ENCODE results near the gene CRHR1. TPM values are rescaled to one million over a fixed set of nuclear protein-coding genes. Genes with fewer than 3 reads are reported as not detected.

Gene CRHR1
- total RNA-seq, 3 donors from 2014 or later (not counting 1 experiment from before 2014, with no cell fraction given), result not detected

DNA sequence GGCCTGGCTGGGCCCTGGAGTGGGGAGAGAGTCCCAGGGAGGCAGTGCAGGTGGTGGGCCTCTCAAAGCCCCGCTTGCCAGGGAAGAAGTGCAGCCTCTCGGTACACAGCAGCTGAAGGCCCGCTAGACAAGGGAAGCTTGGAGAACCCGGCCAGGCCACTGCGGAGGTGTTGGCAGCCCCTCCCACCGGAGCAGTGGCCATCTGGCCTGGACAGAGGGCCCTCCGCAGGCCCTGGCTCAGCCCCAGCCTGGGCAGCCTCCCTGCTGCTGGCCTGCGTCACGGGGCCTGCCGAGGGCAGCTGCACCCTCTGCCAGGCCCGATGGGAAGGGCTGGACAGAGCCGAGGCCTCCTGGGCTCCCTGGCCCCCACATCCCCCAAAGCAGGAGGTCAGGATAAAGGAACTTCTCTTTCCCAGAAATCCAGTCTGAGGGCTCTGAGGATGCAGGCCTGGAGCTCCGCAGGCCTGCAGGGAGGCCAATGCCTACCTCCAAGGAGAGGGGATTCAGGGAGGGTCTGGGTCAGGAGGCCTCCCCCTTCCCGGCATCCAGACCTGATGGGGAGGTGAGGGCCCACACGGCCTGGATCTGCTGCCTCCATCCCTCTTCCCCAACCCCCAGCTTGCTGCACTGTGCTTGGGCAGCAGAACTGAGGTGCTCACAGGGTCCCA lies 64.9 kb downstream of the CRHR1 start:
- H3K27me3 Mint-ChIP-seq (ENCODE audit: low read depth in 2 of 2), result peaks cover 1 to 7% of the 10 kb centered on the region in 2 donors
- Histone ChIP-seq H3K27ac (ENCODE audit: low read length) (no peak overlapping the region), H3K36me3 (ENCODE audit: control insufficient read depth, insufficient read depth, low read length) (no peaks in the 10 kb centered on the region), H3K4me1 (ENCODE audit: control insufficient read depth, insufficient read depth, low read length) (no peaks in the 10 kb centered on the region), H3K27me3 (ENCODE audit: control insufficient read depth, insufficient read depth, low read length) (no peaks in the 10 kb centered on the region), H3K4me3 (ENCODE audit: low read length) (no peak overlapping the region), H3K9me3 (ENCODE audit: control insufficient read depth, insufficient read depth, low read length) (no peaks in the 10 kb centered on the region)
- H3K4me3 Mint-ChIP-seq, result no peak overlapping the region
- DNase-seq (no peak), ATAC-seq (no peak)
- TF ChIP-seq, protein P1, sequence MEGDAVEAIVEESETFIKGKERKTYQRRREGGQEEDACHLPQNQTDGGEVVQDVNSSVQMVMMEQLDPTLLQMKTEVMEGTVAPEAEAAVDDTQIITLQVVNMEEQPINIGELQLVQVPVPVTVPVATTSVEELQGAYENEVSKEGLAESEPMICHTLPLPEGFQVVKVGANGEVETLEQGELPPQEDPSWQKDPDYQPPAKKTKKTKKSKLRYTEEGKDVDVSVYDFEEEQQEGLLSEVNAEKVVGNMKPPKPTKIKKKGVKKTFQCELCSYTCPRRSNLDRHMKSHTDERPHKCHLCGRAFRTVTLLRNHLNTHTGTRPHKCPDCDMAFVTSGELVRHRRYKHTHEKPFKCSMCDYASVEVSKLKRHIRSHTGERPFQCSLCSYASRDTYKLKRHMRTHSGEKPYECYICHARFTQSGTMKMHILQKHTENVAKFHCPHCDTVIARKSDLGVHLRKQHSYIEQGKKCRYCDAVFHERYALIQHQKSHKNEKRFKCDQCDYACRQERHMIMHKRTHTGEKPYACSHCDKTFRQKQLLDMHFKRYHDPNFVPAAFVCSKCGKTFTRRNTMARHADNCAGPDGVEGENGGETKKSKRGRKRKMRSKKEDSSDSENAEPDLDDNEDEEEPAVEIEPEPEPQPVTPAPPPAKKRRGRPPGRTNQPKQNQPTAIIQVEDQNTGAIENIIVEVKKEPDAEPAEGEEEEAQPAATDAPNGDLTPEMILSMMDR (IDR thresholded peaks at IDR 0.05), result no peak
- intact Hi-C loops (cut with micrococcal nuclease), result no loop called here
- no peak overlapping the region for H3K27ac Mint-ChIP-seq
- 87% methylated on average over 15 of the region's 15 CpGs for WGBS (ENCODE audit: insufficient coverage)
- H3K9me3 Mint-ChIP-seq, result no peaks in the 10 kb centered on the region
- H3K4me1 Mint-ChIP-seq, result peaks cover 0 to 6% of the 10 kb centered on the region in 2 donors
- no peaks in the 10 kb centered on the region for H3K36me3 Mint-ChIP-seq

DNA sequence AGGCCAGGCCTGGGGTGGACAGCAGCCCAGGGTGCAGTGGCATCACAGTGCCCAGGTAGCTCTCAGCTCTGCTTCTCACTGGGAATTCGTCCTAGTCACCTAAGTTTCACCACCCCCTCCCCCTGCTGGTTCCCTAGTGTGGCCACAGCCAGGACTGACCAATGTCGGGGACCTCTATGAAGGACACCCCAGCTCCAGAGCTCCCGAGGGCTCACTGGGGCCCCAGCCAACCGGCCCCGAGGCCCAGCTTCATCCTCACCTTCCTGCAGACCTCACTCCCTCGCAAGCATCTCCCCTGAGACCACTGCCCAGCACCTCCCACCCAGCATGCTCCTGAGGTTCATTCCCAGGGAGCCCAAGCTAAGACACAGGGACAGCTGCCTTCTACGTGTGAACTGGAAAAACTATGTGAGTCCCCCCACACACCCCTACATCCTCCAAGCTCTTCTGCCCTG lies 65.4 kb downstream of the CRHR1 start:
- no peaks in the 10 kb centered on the region for H3K9me3 ChIP-seq (ENCODE audit: control insufficient read depth, insufficient read depth, low read length)
- Mint-ChIP-seq H3K27me3 (ENCODE audit: low read depth in 2 of 2) (peaks cover 7 to 11% of the 10 kb centered on the region in 2 donors), H3K4me3 (no peak overlapping the region), H3K9me3 (no peaks in the 10 kb centered on the region), H3K36me3 (no peaks in the 10 kb centered on the region), H3K27ac (no peak overlapping the region), H3K4me1 (peaks cover 0 to 6% of the 10 kb centered on the region in 2 donors)
- H3K4me3 ChIP-seq (ENCODE audit: low read length), result no peak overlapping the region
- TF ChIP-seq, protein P1 (IDR thresholded peaks at IDR 0.05), result no peak
- ATAC-seq (no peak), DNase-seq (no peak)
- intact Hi-C loops (cut with micrococcal nuclease), result no loop called here
- H3K4me1 ChIP-seq (ENCODE audit: control insufficient read depth, insufficient read depth, low read length), result no peaks in the 10 kb centered on the region
- whole genome bisulfite sequencing (ENCODE audit: insufficient coverage), result 87% methylated on average over 7 of the region's 7 CpGs
- H3K36me3 ChIP-seq (ENCODE audit: control insufficient read depth, insufficient read depth, low read length), result no peaks in the 10 kb centered on the region
- no peaks in the 10 kb centered on the region for H3K27me3 ChIP-seq (ENCODE audit: control insufficient read depth, insufficient read depth, low read length)
- H3K27ac ChIP-seq (ENCODE audit: low read length), result no peak overlapping the region

DNA sequence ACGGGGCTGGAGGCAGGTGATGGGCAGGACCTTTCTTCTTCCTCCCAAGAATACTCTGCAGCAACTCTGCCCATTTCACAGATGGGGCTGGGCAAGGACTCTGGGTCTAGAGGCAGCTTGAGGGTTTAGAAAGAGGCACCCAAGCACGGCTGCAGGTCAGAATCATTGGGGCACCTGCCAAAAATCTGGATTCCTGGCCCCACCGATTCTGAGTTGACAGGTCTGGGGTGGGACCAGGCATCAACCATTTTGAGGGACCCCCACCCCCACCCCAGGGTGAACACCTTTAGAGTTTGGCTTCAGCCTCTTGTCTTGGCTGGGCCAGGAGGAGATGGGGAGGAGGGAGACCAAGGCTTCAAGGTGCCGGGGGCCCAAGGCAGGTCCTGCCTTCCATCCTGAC lies 65.9 kb downstream of the CRHR1 start:
- Mint-ChIP-seq H3K27me3 (ENCODE audit: low read depth in 2 of 2) (peaks cover 11 to 16% of the 10 kb centered on the region in 2 donors), H3K36me3 (no peaks in the 10 kb centered on the region), H3K4me3 (no peak overlapping the region), H3K9me3 (no peaks in the 10 kb centered on the region), H3K27ac (no peak overlapping the region), H3K4me1 (peaks cover 0 to 6% of the 10 kb centered on the region in 2 donors)
- no peak for DNase-seq
- TF ChIP-seq, protein P1 (IDR thresholded peaks at IDR 0.05), result no peak
- ATAC-seq, result no peak
- H3K9me3 ChIP-seq (ENCODE audit: control insufficient read depth, insufficient read depth, low read length), result no peaks in the 10 kb centered on the region
- no peaks in the 10 kb centered on the region for H3K36me3 ChIP-seq (ENCODE audit: control insufficient read depth, insufficient read depth, low read length)
- no peaks in the 10 kb centered on the region for H3K4me1 ChIP-seq (ENCODE audit: control insufficient read depth, insufficient read depth, low read length)
- intact Hi-C loops (cut with micrococcal nuclease), result no loop called here
- no peak overlapping the region for H3K4me3 ChIP-seq (ENCODE audit: low read length)
- H3K27ac ChIP-seq (ENCODE audit: low read length), result no peak overlapping the region
- no peaks in the 10 kb centered on the region for H3K27me3 ChIP-seq (ENCODE audit: control insufficient read depth, insufficient read depth, low read length)
- whole genome bisulfite sequencing (ENCODE audit: insufficient coverage), result 91% methylated on average over 4 of the region's 4 CpGs

DNA sequence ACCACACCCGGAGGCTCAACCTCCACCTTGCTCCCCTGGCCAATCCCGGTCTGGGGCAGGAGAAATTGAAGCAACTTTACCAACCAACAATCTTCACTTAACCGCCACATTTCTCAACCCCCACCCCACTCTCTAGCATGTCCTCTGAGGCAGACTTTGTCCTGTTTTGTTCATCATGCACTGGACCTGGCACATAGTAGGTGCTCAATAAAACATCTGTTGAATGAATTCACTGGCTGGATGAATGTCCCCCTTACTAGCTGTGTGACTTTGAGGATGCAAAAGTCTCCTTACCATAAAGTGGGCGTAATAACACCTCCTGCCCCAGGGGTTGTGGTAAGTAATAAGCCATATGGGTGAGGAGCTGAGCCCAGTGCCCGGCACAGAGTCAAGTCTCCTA lies 66.3 kb downstream of the CRHR1 start:
- no peak overlapping the region for H3K27ac Mint-ChIP-seq
- H3K4me1 Mint-ChIP-seq, result peaks cover 0 to 6% of the 10 kb centered on the region in 2 donors
- no peaks in the 10 kb centered on the region for H3K9me3 Mint-ChIP-seq
- intact Hi-C loops (cut with micrococcal nuclease), result no loop called here
- H3K36me3 Mint-ChIP-seq, result no peaks in the 10 kb centered on the region
- peaks cover 14 to 16% of the 10 kb centered on the region in 2 donors for H3K27me3 Mint-ChIP-seq (ENCODE audit: low read depth in 2 of 2)
- 85% methylated on average over 5 of the region's 5 CpGs for WGBS (ENCODE audit: insufficient coverage)
- Histone ChIP-seq H3K9me3 (ENCODE audit: control insufficient read depth, insufficient read depth, low read length) (no peaks in the 10 kb centered on the region), H3K4me1 (ENCODE audit: control insufficient read depth, insufficient read depth, low read length) (no peaks in the 10 kb centered on the region), H3K4me3 (ENCODE audit: low read length) (no peak overlapping the region), H3K36me3 (ENCODE audit: control insufficient read depth, insufficient read depth, low read length) (no peaks in the 10 kb centered on the region), H3K27me3 (ENCODE audit: control insufficient read depth, insufficient read depth, low read length) (no peaks in the 10 kb centered on the region), H3K27ac (ENCODE audit: low read length) (no peak overlapping the region)
- TF ChIP-seq, protein P1 (IDR thresholded peaks at IDR 0.05), result no peak
- no peak for ATAC-seq
- no peak for DNase-seq
- no peak overlapping the region for H3K4me3 Mint-ChIP-seq
